CD4-positive, alpha-beta T cell treated with Interleukin-15 for 4 hours (primary cell): Measurements from ENCODE around the gene FLT3.
"Not testable (repeated sequence)": the region's sequence is repeated elsewhere in the genome, so short reads cannot be mapped to it uniquely, and the experiment has no call there.

Experiments
- DNase-seq: peaks from one replicate; pipeline ENCODE4 v3.0.0-alpha.2; 2020; ENCODE audit warnings: low spot score

The FLT3 gene

DNA sequence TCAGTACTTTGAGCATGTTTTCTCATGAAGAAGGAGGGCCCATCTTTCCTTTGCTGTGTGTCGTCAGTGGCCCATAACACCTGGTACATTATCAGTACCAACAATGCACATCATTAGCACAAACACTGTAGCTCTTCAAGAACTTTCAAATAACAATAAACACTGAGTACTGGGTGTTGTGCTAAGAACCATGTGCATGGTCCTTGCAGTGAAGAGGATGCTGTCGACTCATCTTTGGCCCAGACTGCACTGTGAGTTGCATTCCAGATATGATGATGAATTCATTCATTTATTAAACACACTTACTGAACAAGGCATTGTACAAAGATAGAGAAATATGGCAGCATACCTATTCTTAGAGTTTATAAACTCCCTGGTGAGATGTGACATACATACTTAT lies 55.8 kb downstream of the FLT3 start:
- no peak for DNase-seq

GRCh38 chr13:28043224-28043623 lies 57.2 kb downstream of the FLT3 start:
- DNase-seq, result no peak

DNA sequence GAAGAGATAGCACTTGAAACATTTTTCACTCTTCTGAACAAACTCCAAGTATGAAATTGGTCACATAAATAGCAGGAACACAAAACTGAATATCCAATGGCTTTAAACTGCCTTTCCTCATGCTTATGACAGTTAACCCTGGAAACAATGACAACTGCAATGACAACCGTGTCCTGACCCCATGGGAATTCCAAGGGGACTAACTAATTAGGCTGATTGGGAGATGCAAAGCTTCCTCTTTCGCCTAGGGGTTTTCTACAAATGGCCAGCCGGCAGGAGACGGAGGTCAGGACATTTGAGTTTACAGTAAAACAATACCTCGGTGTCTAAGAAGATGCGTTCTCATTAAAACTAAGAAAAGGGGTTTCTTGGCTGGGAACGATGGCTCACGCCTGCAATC lies 58.9 kb downstream of the FLT3 start:
- DNase-seq, result no peak

- no peak for DNase-seq
These were observed 59.3 kb downstream of the FLT3 start for GRCh38 chr13:28041031-28041461.

- DNase-seq, result no peak
These were observed 63.0 kb downstream of the FLT3 start for GRCh38 chr13:28037399-28037798.

DNA sequence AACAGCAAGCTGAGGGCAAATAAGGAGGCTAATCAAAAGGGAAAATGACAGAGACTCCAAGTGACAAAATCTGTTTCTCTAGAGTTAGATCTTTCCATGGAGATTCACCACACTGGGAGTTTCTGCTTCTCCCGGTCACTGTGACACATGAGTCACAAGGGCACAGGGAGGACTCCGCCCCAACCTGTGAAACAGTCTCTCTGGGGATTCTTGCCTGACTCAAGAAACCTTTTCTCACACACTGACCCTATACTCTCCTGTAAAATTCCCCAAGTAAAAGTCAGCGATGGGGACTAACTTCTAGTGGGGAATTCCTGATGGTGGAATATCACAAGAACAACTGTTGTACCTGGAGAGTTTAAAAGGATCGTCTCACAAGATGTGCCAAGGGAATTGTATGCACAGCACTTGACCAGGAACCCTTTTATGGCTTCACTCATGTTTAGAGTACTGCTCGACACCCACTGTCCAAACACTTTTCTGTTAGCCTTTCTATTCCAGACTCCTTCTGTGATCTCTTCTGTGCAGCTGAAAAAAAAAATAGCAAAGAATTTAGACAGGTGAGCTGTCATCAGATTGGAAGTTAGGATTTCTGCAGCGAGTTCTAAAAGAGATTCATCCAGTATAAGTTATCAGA lies 65.1 kb downstream of the FLT3 start:
- no peak for DNase-seq

DNA sequence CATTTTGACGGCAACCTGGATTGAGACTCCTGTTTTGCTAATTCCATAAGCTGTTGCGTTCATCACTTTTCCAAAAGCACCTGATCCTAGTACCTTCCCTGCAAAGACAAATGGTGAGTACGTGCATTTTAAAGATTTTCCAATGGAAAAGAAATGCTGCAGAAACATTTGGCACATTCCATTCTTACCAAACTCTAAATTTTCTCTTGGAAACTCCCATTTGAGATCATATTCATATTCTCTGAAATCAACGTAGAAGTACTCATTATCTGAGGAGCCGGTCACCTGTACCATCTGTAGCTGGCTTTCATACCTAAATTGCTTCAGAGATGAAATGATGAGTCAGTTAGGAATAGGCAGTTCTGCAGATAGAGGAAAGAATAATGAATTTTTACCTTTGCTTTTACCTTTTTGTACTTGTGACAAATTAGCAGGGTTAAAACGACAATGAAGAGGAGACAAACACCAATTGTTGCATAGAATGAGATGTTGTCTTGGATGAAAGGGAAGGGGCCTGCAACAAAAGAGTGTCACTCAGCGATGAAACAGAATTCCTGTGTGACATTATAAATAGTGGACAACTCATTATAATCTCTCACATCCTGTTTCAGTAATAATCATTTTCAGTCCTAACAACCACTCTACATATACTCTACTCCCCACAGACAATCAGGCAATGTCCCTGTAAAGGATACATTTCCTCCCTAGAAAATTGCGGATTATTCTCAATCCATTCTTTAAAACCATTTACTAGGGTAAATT lies 66.3 kb downstream of the FLT3 start:
- no peak for DNase-seq

DNA sequence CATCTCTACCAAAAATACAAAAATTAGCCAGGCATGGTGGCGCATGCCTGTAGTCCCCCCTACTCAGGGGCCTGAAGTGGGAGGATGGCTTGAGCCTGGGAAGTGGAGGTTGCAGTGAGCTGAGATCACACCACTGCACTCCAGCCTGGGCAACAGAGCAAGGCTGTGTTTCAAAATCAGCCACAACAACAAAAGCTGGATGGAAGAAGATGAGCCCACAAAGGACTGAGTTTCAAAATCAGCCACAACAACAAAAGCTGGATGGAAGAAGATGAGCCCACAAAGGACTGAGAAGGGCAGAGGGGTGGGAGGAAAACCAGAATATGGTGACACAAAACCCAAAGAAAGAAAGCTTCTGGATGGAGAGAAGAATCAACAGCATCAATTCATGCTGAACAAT lies 67.9 kb downstream of the FLT3 start:
- not testable (repeated sequence) for DNase-seq

DNA sequence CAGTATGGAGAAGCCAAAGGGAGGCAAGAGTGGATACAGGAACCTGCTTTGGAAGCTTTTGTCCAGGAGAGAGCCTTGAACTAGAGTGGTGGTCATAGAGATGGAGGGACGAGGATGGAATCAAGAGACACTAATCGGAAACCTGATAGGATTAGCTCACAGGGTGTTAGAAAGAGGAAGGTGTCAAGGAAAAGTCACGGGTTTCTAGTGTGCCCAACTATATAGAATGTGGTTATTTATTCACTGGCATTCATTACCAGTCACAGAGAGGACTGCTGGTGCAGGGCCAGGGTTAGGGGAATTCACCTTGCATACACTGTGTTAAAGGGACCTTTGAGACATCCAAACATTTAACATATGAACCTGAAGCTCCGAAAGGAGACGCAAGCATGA lies 68.5 kb downstream of the FLT3 start:
- no peak for DNase-seq

- DNase-seq, result no peak
These were observed 69.0 kb downstream of the FLT3 start for GRCh38 chr13:28031220-28031895.

GRCh38 chr13:28027607-28028364 lies 72.6 kb downstream of the FLT3 start:
- no peak for DNase-seq

GRCh38 chr13:28027071-28027470 lies 73.3 kb downstream of the FLT3 start:
- no peak for DNase-seq

DNA sequence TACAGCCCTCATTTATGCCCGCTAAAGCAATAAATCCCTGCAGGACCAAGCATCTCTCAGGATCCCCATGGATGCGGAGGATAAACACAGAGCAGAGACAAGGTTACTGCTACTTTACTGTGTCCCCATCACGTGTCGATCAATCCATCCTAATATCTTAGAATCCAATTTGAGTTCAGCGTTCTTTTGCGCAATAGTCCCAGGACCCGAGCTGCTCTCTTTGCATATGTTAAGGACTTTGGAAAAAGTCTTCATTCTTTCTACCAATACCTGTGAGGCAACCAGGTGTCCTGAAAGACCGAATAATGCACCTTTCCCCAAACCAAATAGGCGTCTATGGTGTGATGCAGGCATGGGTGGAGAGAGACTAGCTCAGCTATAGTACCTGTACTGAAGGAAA lies 73.9 kb downstream of the FLT3 start:
- DNase-seq, result no peak

DNA sequence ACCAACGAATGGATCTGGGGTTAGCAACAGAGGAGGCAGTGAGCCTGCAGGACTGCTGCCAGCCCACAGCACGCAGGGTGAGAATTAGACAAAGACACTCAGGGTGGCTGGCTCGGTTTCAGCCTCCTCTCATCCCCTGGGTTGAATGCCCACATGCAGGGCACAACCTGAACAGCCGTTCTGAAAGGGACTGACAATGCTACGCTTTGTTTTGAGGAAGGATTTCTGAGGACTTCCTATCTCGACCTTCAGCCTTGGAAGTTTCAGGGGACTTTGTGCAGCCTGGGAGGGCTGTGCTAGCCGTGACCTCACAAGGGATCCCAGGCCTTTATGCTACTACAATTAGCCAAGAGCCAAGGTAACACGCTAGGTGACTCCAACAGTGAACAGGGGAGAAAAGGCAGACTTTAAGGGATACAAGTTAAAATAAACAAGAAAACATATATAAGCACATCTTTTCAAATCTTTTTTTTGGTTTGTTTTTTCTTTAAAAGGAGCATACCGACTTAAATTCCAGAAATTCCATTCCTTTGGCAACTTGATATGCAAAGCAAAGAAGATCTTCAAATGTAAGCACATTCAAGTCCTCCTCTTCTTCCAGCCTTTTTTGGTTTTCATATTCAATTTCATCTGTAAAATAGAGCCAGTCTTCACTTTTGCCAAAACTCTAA lies 77.4 kb downstream of the FLT3 start:
- DNase-seq, result no peak

- no peak for DNase-seq
These were observed 86.1 kb downstream of the FLT3 start for GRCh38 chr13:28014301-28014700.

DNA sequence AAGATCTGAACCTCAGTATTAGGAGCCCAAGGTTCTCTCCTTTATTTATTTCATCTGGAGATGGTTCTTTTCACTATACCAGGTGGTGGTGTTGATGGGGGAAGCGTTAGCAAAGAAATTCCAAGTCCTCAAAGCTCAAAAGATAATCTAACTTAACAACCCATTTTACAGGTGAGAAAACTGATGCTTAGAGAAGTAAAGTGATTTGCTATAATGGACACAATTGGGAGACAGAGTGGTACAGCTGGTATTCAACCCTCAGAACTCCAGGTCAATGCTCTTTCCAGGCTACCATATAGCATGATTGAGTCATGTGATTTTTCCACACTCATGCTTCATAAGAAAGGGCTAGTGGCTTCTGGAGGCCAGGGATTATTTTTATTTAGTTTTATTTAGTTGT lies 86.9 kb downstream of the FLT3 start:
- no peak for DNase-seq

GRCh38 chr13:28012896-28013295 lies 87.5 kb downstream of the FLT3 start:
- no peak for DNase-seq

DNA sequence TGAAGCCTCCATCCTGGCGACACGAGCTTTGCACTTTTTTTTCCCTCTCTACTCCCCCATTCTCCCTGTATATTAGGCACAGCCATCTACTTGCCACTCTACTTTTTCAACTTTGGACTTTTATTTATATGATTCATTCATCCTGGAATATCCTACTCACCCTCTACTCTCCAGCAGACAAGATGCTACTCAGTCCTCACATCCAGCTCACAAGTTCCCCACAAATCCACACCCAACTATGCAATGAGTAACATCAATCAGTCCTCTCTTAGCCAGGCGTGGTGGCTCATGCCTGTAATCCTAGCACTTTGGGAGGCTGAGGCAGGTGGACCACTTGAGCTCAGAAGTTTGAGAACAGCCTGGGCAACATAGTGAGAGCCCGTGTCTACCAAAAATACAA lies 88.0 kb downstream of the FLT3 start:
- no peak for DNase-seq

DNA sequence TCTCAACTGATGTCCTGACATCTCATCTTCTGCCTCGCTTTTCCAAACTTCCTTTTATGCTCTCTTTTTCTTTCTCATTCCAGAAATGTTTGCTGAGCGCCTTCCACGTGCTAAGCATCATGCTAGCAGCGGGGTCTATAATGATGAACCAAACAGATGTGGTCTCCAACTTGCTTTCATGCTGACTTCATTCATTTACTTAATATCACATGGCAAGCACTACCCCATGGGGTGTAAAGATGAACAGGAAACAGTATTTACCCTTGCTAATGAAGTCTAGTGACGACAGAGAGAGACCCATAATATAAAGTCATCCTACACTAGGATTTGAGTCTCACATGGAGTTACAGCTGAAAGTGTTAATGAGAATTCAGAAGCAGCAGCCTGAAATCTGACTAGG lies 90.3 kb downstream of the FLT3 start:
- DNase-seq, result no peak

DNA sequence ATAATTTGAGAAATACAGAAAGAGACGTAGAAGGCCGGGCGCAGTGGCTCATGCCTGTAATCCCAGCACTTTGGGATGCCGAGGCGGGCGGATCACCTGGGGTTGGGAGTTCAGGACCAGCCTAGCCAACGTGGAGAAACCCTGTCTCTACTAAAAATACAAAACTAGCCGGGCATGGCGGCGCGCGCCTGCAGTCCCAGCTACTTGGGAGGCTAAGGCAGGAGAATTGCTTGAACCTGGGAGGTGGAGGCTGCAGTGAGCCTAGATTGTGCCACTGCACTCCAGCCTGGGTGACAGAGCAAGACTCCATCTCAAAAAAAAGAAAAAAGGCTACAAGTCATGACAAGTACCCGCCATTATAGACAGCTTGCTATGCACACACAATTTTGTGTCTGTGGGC lies 95.4 kb downstream of the FLT3 start:
- not testable (repeated sequence) for DNase-seq

DNA sequence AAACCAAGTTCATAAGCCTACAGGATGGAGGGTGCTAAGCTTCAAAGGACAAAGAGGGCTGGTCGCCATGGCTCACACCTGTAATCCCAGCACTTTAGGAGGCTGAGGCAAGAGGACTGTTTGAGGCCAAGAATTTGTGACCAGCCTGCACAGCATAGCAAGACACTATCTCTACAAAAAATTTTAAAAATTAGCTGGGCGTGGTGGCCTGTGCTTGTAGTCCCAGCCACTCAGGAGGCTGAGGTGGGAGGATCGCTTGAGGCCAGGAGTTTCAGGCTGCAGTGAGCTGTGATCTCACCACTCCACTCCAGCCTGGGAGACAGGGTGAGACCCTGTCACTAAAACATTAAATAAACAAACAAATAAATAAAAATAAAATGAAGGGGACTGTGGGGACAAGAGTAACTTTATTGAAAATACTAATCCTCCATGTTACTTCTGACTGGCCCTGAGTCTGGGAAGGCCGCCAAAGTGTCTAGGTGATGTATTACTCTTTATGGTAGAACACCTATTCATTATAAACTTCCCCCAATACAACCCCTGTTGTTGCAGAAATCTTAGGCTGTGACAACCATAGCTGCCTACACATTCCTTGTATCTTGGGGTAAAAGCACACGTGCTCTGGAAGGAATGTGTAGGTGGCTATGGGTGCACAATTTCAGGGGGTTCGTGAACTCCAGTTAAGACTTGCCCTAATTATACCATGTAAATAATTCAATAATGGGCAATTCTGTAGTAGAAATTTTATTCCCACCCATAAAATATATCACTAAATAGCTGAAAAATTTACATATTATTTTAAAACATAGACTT lies 97.3 kb downstream of the FLT3 start:
- DNase-seq, result no peak
